ENCODE measurements around the gene EIF2S3. TPM values are rescaled to one million over a fixed set of nuclear protein-coding genes. Genes with fewer than 3 reads are reported as not detected.

Gene EIF2S3
- total RNA-seq, 2 experiments from 2014 or later: 197 to 202 TPM

GRCh38 chrX:24125028-24125612 is 70.4 kb downstream of the EIF2S3 start:
- no peak overlapping the region for H3K4me3 ChIP-seq (ENCODE audit: low read length)
- ATAC-seq (ENCODE audit: poor library complexity) (no peak), DNase-seq (no peak)
- H3K36me3 Mint-ChIP-seq (ENCODE audit: low read depth): no peaks in the 10 kb centered on the region
- H3K27ac ChIP-seq (ENCODE audit: low read depth in 1 of 2, low read length in 2 of 2): no peak overlapping the region
- no peaks in the 10 kb centered on the region for H3K4me1 Mint-ChIP-seq (ENCODE audit: low read depth)
- CTCF ChIA-PET: no interaction called here
- H3K27me3 Mint-ChIP-seq: no peaks in the 10 kb centered on the region
- no peaks in the 10 kb centered on the region for H3K4me1 ChIP-seq (ENCODE audit: insufficient read depth, low read length)
- H3K27me3 ChIP-seq (ENCODE audit: control insufficient read depth in 1 of 2, insufficient read depth in 2 of 2, low read length in 2 of 2): no peaks in the 10 kb centered on the region
- POLR2A ChIA-PET: no interaction called here
- H3K9me3 ChIP-seq (ENCODE audit: control insufficient read depth in 1 of 2, insufficient read depth in 1 of 2, low read length in 2 of 2): no peaks in the 10 kb centered on the region
- H3K4me3 Mint-ChIP-seq: no peak overlapping the region
- no peaks in the 10 kb centered on the region for H3K9me3 Mint-ChIP-seq
- H3K27ac Mint-ChIP-seq: no peak overlapping the region
- intact Hi-C loops (cut with DNase I, micrococcal nuclease): no loop called here
- no peaks in the 10 kb centered on the region for H3K36me3 ChIP-seq (ENCODE audit: insufficient read depth, low read length)
- no peak for TF ChIP-seq CTCF (IDR thresholded peaks at IDR 0.05)

Other genes starting within 250 kb of the EIF2S3 start
- gene APOO, start 147.0 kb upstream of the EIF2S3 start, total RNA-seq: 1 to 10 TPM; 3.3 to 4.9 TPM
- not detected for gene CXorf58, start 146.9 kb upstream of the EIF2S3 start, total RNA-seq
- gene KLHL15, start 27.8 kb upstream of the EIF2S3 start, total RNA-seq: 10 to 100 TPM; 31.9 to 33.7 TPM
- gene ZFX, start 94.8 kb downstream of the EIF2S3 start, total RNA-seq: 10 to 100 TPM; 44.2 to 50.1 TPM